HG03521 (cell line): Measurements from ENCODE around the gene SMAD4.
A peak's percentile ranks its signal among the peaks of the same experiment; 100 is the strongest.
"Not testable (repeated sequence)": the region's sequence is repeated elsewhere in the genome, so short reads cannot be mapped to it uniquely, and the experiment has no call there.

ENCODE experiments used
- ATAC-seq: cut with Tn5 transposase; IDR thresholded peaks from one replicate; pipeline ENCODE4 v1.9.1; 2021; ENCODE audit warnings: mild to moderate bottlenecking, moderate library complexity; ENCODE audit not compliant: unreplicated experiment

SMAD4 gene

GRCh38 chr18:51029694-51030536, at the start of gene SMAD4:
Gene SMAD4 (plus strand): TSS chr18:51030213. CDS start chr18:51047047, 16,834 bp downstream.
- peak; percentile 79 for ATAC-seq

GRCh38 chr18:50981381-50981780, 48.6 kb upstream of the SMAD4 start:
- ATAC-seq, result no peak

- no peak for ATAC-seq
These were observed 47.8 kb upstream of the SMAD4 start for GRCh38 chr18:50982086-50982801.

GRCh38 chr18:50982802-50983179, 47.2 kb upstream of the SMAD4 start:
- ATAC-seq, result no peak

GRCh38 chr18:50986360-50987087, 43.5 kb upstream of the SMAD4 start:
- no peak for ATAC-seq

GRCh38 chr18:50987261-50987660, 42.8 kb upstream of the SMAD4 start:
- no peak for ATAC-seq

GRCh38 chr18:50989711-50990110, 40.3 kb upstream of the SMAD4 start:
- no peak for ATAC-seq

GRCh38 chr18:50992351-50992762, 37.7 kb upstream of the SMAD4 start:
- ATAC-seq, result no peak

GRCh38 chr18:50994031-50994430, 36.0 kb upstream of the SMAD4 start:
- no peak for ATAC-seq

- ATAC-seq, result not testable (repeated sequence)
These were observed 26.8 kb upstream of the SMAD4 start for GRCh38 chr18:51003174-51003573.

- ATAC-seq, result no peak
These were observed 23.8 kb upstream of the SMAD4 start for GRCh38 chr18:51006061-51006818.

GRCh38 chr18:51006948-51007789, 22.8 kb upstream of the SMAD4 start:
- no peak for ATAC-seq

- ATAC-seq, result no peak
These were observed 22.2 kb upstream of the SMAD4 start for GRCh38 chr18:51007790-51008139.

- ATAC-seq, result no peak
These were observed 20.9 kb upstream of the SMAD4 start for GRCh38 chr18:51009072-51009471.

- ATAC-seq, result no peak
These were observed 19.8 kb upstream of the SMAD4 start for GRCh38 chr18:51010218-51010617.

- ATAC-seq, result no peak
These were observed 18.3 kb upstream of the SMAD4 start for GRCh38 chr18:51011709-51012108.

- no peak for ATAC-seq
These were observed 17.6 kb upstream of the SMAD4 start for GRCh38 chr18:51012441-51012840.

- no peak for ATAC-seq
These were observed 16.8 kb upstream of the SMAD4 start for GRCh38 chr18:51013259-51013658.

- no peak for ATAC-seq
These were observed 12.7 kb upstream of the SMAD4 start for GRCh38 chr18:51017140-51017879.
